A549 (cell line): ENCODE data around the gene DSCAM.

Experiments used
- ESRRA ChIP-seq: fragments of 150-350 bp; IDR thresholded peaks from 2 replicates; pipeline ENCODE4 v1.6.1; 2014; ENCODE audit warnings: mild to moderate bottlenecking, low read length, borderline replicate concordance
- MAZ ChIP-seq: fragments of 150-350 bp; IDR thresholded peaks from 2 replicates; pipeline ENCODE4 v1.6.1; 2014; ENCODE audit warnings: antibody characterized with exemption, low read depth, low read length, borderline replicate concordance
- SREBF2 ChIP-seq: fragments of 450-650 bp; IDR thresholded peaks from 2 replicates; pipeline ENCODE4 v1.6.1; 2014; ENCODE audit warnings: mild to moderate bottlenecking, moderate library complexity
- ZFP36 ChIP-seq: fragments of 450-650 bp; IDR thresholded peaks from 2 replicates; pipeline ENCODE4 v1.6.1; 2014; ENCODE audit warnings: borderline replicate concordance; ENCODE audit not compliant: partially characterized antibody
- TF ChIP-seq, protein P1 (sequence below): fragments of >200 bp; sonication (Bioruptor Twin); formaldehyde crosslinking; IDR thresholded peaks from 3 replicates; pipeline ENCODE4 v1.5.1; 2016
- TF ChIP-seq, protein P2 (sequence below): IDR thresholded peaks from 2 replicates; pipeline ENCODE4 v1.6.1; 2012

- TF ChIP-seq, protein P1, sequence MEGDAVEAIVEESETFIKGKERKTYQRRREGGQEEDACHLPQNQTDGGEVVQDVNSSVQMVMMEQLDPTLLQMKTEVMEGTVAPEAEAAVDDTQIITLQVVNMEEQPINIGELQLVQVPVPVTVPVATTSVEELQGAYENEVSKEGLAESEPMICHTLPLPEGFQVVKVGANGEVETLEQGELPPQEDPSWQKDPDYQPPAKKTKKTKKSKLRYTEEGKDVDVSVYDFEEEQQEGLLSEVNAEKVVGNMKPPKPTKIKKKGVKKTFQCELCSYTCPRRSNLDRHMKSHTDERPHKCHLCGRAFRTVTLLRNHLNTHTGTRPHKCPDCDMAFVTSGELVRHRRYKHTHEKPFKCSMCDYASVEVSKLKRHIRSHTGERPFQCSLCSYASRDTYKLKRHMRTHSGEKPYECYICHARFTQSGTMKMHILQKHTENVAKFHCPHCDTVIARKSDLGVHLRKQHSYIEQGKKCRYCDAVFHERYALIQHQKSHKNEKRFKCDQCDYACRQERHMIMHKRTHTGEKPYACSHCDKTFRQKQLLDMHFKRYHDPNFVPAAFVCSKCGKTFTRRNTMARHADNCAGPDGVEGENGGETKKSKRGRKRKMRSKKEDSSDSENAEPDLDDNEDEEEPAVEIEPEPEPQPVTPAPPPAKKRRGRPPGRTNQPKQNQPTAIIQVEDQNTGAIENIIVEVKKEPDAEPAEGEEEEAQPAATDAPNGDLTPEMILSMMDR = no peak
- TF ChIP-seq MAZ (no peak), ESRRA (no peak), SREBF2 (no peak), ZFP36 (no peak)
- TF ChIP-seq, protein P2, sequence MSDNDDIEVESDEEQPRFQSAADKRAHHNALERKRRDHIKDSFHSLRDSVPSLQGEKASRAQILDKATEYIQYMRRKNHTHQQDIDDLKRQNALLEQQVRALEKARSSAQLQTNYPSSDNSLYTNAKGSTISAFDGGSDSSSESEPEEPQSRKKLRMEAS = no peak
Measured at GRCh38 chr21:40318371-40318770, 528.6 kb downstream of the DSCAM start.
